HG02973 (cell line): Measurements from ENCODE around the gene HGS.

Experiments used
- ATAC-seq: cut with Tn5 transposase; IDR thresholded peaks from one replicate; pipeline ENCODE4 v1.9.1; 2021; ENCODE audit warnings: moderate library complexity; ENCODE audit not compliant: unreplicated experiment

The HGS gene

DNA sequence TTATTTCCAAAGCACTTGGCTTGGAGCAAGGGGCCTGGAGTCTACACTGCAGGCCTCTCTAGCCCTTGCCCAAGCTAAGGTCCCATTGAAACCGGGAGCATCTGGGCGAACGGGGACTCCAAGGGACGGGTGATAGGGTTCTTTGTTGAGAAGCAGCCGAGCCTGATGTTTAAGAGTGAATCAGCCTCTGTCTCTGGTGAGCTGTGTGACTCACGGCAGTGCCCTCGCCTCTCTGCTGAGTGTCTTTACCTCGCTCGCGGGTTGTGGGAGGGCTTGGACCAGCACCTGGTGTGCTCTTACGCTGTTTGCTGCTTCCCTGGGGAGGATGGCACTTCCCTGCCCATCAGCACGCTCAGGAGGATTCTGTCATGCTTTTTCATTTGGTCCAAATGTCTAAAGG is 1.3 kb downstream of the HGS start:
- no peak for ATAC-seq

DNA sequence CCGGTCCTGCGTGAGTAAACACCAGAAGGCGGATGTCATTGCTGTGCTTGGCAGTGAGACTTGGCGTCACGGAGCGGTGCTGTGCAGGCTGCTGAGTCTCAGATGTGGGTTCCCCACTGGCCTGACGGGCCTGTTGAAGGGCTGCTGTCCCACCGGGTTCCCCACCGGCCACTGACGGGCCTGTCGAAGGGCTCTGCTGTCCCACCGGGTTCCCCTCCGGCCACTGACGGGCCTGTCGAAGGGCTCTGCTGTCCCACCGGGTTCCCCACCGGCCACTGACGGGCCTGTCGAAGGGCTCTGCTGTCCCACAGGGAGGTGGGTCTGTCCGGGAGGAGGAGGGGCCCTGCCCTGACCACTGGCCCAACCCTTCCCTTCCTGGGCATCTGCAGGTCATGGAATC is 2.8 kb downstream of the HGS start:
- no peak for ATAC-seq

DNA sequence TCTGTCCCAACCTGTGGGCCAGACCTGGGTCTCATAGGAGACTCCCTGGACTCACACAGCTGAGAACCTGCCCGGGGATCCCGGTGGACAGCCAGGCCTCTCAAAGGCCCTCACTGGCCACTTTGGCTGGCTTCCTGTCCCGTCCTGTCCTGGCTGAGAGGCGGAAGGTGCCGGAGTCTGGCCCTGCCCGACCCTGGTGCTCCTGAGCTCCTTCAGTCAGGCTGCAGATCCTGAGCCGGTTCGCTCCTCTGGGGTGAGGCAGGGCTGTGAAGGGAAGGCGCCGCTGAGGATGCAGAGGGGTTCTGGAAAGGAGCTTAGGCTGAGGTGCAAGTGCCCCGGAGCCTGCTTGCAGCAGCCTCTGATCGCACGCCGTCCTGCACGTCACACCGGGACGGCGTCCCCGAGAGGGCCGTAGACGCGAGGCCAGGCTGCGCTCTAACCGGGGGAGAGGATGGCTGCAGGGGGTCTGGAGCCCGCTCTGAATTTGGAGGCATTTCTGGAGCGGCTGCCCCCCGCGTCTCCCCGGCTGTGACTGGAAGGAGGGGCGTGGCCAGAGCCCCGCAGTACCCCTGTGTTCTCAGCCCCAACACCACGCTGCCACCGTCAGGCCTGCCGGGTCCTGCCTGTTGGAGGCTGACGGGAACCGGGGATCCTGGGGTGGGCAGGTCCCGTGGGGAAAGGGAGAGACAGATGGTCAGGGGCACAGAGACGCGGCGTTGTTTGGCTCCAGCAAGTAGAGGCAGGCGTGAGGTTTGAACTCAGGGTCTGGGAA is 4.1 kb downstream of the HGS start:
- no peak for ATAC-seq

DNA sequence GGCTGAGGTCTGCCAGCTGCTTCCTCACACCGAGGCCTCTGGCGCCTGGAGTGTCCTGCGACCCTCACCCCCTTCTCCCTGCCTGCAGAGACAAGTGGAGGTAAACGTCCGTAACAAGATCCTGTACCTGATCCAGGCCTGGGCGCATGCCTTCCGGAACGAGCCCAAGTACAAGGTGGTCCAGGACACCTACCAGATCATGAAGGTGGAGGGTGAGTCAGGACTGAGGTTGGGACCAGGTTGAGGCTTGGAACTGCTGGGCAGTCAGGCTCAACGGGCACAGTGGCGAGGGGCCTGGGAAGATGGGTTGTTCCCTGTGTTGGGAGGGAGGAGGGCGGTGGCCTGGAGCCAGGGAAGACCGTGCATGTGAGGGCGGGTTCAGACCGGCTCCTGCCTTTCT is 4.8 kb downstream of the HGS start:
- no peak for ATAC-seq

DNA sequence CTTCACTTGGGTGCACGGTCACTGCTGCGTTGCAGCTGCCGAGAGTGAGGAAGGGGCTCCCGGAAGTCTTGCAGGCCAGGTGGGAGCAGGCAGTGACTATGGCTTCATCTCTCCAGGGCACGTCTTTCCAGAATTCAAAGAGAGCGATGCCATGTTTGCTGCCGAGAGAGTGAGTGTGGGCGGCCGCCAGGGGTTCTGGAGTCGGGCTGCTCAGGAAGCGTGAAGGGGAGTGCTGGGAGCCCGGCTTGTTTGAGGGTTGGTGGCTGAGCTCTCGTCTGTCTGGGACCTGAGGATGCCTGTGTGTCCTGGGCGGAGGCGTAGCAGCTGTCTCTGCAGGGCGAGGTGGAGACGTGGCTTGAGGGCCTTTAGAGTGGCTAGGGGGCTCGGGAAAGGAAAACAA is 6.3 kb downstream of the HGS start:
- ATAC-seq: no peak

DNA sequence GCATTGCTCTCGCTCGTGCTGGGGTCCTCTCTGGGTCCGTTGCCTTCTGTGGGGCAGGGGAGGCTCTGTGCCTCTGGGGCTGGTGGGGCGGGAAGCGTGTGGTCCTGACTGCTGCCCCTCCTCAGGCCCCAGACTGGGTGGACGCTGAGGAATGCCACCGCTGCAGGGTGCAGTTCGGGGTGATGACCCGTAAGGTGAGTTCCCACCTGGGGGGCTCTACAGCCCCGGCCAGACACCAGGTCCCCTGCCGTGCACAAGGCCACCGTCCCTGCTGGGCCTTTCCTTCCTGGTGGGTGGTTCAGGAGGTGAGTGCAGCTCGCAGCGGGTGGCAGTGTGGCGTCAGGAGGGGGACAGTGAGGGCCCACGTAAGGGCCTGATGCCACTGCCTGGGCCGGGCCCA is 6.7 kb downstream of the HGS start:
- no peak for ATAC-seq

DNA sequence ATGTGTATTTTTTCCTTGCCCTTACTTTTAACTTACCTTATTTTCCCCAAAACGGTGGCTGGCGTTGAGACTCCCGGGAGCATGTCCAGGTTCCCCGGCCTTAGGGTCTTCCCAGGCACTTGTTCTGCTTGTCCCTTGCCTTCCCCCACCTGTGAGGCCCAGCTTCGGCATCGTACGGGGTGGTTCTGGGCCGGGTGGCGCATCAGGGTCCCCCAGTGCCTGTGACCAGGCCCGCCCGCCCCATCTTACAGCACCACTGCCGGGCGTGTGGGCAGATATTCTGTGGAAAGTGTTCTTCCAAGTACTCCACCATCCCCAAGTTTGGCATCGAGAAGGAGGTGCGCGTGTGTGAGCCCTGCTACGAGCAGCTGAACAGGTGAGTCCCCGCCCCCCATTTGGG is 7.4 kb downstream of the HGS start:
- no peak for ATAC-seq

DNA sequence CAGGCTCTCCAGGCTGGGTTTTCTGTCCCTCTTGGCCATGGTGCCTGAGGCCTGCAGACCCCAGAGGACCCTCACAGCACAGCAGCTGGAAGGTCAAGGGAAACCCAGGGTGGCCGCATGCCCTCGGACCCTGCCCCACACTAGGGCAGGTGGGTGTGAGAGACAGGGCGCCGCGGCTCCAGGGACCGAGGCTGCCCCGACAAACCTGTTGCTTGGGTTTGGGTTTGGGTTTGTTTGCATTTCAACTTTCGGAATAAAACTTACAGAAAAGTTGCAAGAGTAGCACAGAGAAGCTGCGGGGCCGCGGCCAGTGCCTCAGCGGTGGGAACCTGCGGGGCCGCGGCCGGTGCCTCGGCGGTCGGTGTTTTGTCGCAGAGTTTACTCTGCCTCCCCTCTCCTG is 7.8 kb downstream of the HGS start:
- no peak for ATAC-seq

DNA sequence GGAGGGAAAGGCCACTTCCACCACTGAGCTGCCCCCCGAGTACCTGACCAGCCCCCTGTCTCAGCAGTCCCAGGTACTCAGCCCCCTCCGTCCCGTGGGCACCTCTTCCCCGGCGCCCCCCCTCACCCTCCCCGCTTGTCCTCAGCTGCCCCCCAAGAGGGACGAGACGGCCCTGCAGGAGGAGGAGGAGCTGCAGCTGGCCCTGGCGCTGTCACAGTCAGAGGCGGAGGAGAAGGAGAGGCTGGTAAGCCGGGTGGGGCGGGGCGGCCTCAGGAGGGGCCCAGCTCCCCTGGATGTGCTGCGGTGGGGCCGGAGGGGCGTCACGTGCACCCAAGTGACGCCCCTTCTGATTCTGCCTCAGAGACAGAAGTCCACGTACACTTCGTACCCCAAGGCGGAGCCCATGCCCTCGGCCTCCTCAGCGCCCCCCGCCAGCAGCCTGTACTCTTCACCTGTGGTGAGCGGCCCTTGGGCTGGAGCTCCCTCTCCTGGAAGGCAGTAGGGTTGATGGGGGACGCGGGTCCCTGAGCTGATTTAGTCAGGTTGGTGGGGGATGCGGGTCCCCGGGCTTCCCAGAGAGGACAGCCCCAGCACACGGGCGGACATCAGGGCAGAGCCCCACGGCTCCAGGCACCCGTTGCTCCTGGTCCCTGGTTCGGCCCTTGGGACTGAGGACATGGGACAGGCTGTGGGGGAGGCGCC is 9.8 kb downstream of the HGS start:
- no peak for ATAC-seq

DNA sequence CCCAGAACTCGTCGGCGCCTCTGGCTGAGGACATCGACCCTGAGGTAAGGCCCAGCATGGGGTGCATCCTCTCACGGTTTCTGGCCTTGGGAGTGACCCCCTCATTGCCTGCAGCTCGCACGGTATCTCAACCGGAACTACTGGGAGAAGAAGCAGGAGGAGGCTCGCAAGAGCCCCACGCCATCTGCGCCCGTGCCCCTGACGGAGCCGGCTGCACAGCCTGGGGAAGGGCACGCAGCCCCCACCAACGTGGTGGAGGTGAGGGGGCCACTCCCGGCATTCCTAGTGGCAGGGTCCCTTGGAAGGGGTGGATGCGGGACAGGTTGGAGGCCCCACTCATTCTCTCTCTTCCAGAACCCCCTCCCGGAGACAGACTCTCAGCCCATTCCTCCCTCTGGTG is 11.0 kb downstream of the HGS start:
- ATAC-seq: no peak

DNA sequence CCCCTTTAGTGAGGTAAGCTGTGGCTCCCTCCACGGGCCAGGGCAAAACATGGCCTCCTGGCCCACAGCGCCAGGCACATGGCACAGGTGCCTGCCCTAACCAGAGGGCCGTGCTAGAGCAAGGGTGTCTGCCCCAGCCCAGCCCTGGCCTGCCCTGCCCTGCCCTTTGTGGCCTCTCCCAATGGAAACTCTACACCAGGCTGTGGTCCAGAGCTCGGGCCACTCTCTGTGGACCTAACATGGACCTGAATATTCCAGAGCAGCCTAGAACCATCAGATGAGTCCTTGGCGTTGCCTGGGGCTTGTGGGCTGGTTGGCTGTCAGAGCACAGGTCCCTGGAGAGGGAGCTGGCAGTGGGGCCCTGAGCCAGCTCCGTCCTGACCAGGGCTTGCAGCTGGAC is 11.4 kb downstream of the HGS start:
- ATAC-seq: no peak

DNA sequence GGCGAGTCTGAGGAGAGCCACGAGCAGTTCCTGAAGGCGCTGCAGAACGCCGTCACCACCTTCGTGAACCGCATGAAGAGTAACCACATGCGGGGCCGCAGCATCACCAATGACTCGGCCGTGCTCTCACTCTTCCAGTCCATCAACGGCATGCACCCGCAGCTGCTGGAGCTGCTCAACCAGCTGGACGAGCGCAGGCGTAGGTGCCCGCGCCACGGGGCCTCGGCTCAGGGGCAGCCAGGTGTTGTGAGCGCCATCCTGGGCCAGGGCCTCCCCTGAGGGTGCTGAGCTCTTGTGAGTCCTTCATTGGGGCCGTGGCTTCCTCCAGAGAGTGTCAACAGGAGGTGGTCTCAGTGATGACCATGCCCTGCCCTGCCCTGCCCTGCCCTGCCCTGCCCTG is 12.0 kb downstream of the HGS start:
- no peak for ATAC-seq

DNA sequence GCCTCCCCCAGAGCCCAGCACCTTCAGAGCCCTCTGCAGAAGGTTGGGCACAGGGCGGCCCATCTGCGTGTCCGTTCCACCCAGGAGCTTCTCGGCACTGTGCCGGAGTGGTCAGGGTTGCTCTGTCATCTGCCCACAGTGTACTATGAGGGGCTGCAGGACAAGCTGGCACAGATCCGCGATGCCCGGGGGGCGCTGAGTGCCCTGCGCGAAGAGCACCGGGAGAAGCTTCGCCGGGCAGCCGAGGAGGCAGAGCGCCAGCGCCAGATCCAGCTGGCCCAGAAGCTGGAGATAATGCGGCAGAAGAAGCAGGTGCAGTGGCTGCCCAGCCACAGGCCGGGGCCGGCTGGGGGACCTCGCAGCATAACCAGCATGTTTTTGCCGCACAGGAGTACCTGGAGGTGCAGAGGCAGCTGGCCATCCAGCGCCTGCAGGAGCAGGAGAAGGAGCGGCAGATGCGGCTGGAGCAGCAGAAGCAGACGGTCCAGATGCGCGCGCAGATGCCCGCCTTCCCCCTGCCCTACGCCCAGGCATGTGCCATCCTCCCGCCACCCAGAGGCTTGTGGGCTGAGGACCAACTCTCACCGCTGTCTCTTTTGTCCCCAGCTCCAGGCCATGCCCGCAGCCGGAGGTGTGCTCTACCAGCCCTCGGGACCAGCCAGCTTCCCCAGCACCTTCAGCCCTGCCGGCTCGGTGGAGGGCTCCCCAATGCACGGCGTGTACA is 12.6 kb downstream of the HGS start:
- ATAC-seq: no peak

DNA sequence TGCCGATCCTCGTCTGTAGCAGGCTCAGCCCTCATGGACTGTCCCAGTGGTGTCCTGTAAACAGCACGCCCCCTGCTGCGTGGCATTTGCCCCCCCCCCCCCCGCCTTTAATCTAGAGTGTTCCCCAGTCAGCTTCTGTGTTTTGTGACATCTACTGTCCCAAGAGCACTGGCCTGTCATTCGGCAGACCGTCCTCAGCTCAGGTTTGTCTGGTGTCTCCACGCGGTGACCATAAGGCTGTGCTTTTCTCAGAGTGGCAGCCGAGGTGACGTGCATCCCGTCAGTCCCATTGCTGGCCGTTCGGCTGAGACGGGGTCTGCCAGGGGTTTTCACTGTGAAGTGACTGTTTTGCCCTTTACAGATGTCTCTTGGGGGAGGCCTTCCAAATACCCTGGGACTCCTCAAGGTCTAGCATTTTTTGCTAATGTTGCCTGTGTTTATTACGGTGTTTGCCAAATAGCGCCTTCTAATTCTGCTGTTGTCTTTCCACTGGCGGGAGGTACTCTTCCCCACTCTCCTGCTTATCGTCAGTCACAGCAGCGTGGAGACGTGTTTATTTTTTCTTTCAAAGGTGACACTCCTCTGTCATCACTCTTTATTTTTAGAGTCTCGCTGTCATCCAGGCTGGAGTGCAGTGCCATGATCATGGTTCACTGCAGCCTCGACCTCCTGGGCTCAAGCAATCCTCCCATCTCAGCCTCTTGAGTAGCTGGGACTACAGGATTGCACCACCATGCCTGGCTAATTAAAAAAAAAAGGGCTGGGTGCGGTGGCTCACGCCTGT is 13.6 kb downstream of the HGS start:
- ATAC-seq: no peak

DNA sequence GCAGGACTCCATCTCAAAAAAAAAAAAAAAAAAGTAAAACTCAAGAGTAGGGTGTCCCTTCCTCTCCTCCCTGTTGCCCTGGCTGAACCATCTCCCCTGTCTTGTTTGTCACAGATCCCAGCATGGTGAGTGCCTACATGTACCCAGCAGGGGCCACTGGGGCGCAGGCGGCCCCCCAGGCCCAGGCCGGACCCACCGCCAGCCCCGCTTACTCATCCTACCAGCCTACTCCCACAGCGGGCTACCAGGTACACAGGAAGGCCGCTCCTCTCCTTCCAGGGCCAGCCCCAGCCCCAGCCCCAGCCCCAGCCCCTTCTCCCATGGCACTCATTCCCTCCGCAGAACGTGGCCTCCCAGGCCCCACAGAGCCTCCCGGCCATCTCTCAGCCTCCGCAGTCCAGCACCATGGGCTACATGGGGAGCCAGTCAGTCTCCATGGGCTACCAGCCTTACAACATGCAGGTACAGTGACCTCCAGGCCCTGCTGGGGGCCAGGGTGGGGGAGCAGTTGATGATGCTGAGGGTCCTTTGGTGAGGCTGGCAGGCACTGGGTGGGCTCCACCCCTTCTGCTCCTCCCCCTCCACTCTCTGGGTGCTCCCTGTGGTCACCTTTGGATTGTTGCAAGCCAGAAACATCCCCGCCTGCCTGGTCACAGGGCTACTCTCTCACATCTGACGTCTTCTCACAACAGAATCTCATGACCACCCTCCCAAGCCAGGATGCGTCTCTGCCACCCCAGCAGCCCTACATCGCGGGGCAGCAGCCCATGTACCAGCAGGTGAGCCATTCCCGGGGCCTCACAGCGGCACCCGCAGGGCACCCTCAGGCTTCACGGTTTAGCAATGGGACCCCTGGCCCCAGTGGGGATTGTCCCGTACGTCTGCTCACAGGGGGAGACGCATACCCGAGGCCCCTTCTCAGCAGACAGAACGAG is 16.8 kb downstream of the HGS start:
- no peak for ATAC-seq

DNA sequence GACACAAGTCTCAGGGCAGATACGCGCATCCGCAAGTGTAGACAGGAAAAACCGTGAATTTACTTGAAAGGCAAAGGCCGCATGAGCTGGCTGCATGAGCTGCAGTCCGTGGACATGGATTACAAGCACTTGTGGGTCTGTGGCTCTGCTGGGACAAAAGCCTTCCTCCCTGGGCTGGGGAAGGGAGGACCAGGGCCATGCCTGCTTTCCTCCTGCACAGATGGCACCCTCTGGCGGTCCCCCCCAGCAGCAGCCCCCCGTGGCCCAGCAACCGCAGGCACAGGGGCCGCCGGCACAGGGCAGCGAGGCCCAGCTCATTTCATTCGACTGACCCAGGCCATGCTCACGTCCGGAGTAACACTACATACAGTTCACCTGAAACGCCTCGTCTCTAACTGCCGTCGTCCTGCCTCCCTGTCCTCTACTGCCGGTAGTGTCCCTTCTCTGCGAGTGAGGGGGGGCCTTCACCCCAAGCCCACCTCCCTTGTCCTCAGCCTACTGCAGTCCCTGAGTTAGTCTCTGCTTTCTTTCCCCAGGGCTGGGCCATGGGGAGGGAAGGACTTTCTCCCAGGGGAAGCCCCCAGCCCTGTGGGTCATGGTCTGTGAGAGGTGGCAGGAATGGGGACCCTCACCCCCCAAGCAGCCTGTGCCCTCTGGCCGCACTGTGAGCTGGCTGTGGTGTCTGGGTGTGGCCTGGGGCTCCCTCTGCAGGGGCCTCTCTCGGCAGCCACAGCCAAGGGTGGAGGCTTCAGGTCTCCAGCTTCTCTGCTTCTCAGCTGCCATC is 17.7 kb downstream of the HGS start:
- ATAC-seq: no peak

DNA sequence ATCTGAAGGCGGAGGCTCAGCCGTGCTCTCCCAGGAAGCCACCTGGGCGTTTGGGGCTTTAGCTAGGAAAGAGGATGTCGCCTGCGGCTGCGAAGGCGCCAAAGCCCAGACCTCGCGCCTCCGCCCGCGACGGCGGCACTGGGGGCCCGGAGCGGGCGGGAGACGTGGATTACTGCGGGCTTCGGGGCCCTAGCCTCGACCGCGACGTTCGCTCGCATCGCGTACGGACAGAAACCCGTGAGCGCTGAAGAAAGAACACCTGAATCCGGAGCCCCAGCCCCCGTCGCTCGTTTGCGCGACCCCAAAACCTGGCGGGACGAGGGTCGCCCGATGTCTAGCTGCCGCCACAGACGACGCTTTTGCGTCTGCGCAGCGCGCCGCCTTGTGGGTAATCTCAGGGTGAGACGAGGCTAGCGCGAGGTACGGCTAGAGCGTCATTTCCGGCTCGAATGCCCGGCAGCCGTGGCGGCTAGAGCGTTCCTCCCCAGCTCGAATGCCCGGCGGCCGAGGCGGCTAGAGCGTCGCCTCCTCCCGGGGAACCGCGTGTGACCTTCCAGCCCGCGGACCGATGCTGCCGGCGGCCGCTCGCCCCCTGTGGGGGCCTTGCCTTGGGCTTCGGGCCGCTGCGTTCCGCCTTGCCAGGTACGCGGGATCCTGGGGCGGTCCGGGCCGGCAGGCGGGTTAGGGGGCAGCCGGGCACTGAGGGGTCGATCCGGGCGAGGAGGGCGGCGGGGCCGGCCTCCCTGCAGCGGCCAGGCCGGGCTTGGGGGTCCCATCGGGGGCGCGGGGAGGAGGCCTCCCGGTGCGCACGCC is 19.3 kb downstream of the HGS start, which contains the start of gene MRPL12:
MRPL12 (plus strand) TSS at position 434 of the 813 bp plus-strand sequence; CDS start at position 569, 135 bp downstream.
- ATAC-seq: peak; percentile 66
